B cell (primary cell): ENCODE results near the gene CEP78. TPM values are rescaled to one million over a fixed set of nuclear protein-coding genes. Genes with fewer than 3 reads are reported as not detected.

Source experiments
- ATAC-seq: fragments of 200-7000 bp; cut with Tn5 transposase; one replicate; pipeline ENCODE4 v1.10.0; 2021; ENCODE audit warnings: low read depth, mild to moderate bottlenecking, moderate number of reproducible peaks, moderate library complexity
- CTCF ChIA-PET: fragments of 350-600 bp; sonication (Branson Sonifier 250); formaldehyde crosslinking; loops from one replicate; lab custom pipeline; 2021; ENCODE audit warnings: antibody characterized with exemption, inconsistent platforms; lab: Charles Lee
- POLR2A ChIA-PET: fragments of 350-600 bp; sonication (Branson Sonifier 250); formaldehyde crosslinking; loops from one replicate; lab custom pipeline; 2021; ENCODE audit warnings: antibody characterized with exemption; lab: Charles Lee
- DNase-seq: peaks from one replicate; pipeline ENCODE4 v3.0.0; 2013
- H2AFZ ChIP-seq: 2 replicates; pipeline ENCODE4 v1.6.1; 2012; ENCODE audit warnings: mild to moderate bottlenecking, low read depth, low read length; ENCODE audit not compliant: insufficient read depth, poor library complexity, severe bottlenecking
- H3K27ac ChIP-seq, 2 donors: 1 replicate in 1 of 2; 2 replicates in 1 of 2; pipeline ENCODE4 v1.5.1; 2012 to 2013; ENCODE audit warnings: low read length in 2 of 2, mild to moderate bottlenecking in 2 of 2, moderate library complexity in 1 of 2
- H3K27me3 ChIP-seq, 4 experiments: fragments of 200-600 bp in 1 of 4; sonication (generic) in 1 of 4; replicated peaks in 1 of 4; 1 replicate in 2 of 4; 2 replicates in 2 of 4; pipeline versions ENCODE4 v1.6.1 to v1.7.0; 2013 to 2016; ENCODE audit warnings: low read length in 3 of 4, mild to moderate bottlenecking in 2 of 4, mixed read lengths in 1 of 4, moderate library complexity in 1 of 4; ENCODE audit not compliant: insufficient read depth in 4 of 4, control insufficient read depth in 3 of 4; ENCODE audit errors: control extremely low read depth in 1 of 4
- H3K36me3 ChIP-seq, 2 experiments: replicated peaks in 1 of 2; 1 replicate in 1 of 2; 2 replicates in 1 of 2; pipeline versions ENCODE4 v1.6.1 to v1.7.1; 2013; ENCODE audit warnings: low read length in 1 of 2; ENCODE audit not compliant: insufficient read depth in 2 of 2, control insufficient read depth in 1 of 2; ENCODE audit errors: control extremely low read depth in 1 of 2, extremely low read depth in 1 of 2
- H3K4me1 ChIP-seq, 2 donors: fragments of 200-600 bp in 1 of 2; sonication (generic) in 1 of 2; 1 replicate in 1 of 2; 2 replicates in 1 of 2; pipeline versions ENCODE4 v1.5.1 to v1.6.1; 2013 to 2017; ENCODE audit warnings: low read length in 2 of 2; ENCODE audit not compliant: control insufficient read depth in 2 of 2, insufficient read depth in 2 of 2
- H3K4me2 ChIP-seq: replicated peaks from 2 replicates; pipeline ENCODE3; 2012; ENCODE audit warnings: mild to moderate bottlenecking, low read depth, low read length; ENCODE audit not compliant: poor library complexity, severe bottlenecking
- H3K4me3 ChIP-seq, 5 experiments: fragments of 200-600 bp in 1 of 5; sonication (generic) in 1 of 5; 1 replicate in 3 of 5; 2 replicates in 2 of 5; pipeline versions ENCODE4 v1.5.1 to v1.7.0; 2011 to 2016; ENCODE audit warnings: low read length in 4 of 5, mild to moderate bottlenecking in 4 of 5, low read depth in 2 of 5, control low read depth in 1 of 5, moderate library complexity in 1 of 5; ENCODE audit not compliant: insufficient read depth in 1 of 5; ENCODE audit errors: control extremely low read depth in 1 of 5, extremely low read depth in 1 of 5
- H3K79me2 ChIP-seq: fragments of 200-600 bp; sonication (generic); one replicate; pipeline ENCODE4 v1.6.0; 2016; ENCODE audit warnings: low read length; ENCODE audit not compliant: control insufficient read depth, insufficient read depth
- H3K9ac ChIP-seq: fragments of 200-600 bp; sonication (generic); 2 replicates; pipeline ENCODE4 v1.6.1; 2017; ENCODE audit warnings: mild to moderate bottlenecking, low read length, moderate library complexity
- H3K9me3 ChIP-seq, 3 donors: one replicate each; pipeline versions ENCODE4 v1.6.1 to v1.7.1; 2013; ENCODE audit warnings: low read length in 2 of 3; ENCODE audit not compliant: control insufficient read depth in 2 of 3, insufficient read depth in 1 of 3; ENCODE audit errors: control extremely low read depth in 1 of 3
- H4K20me1 ChIP-seq: 2 replicates; pipeline ENCODE4 v1.6.0; 2012; ENCODE audit warnings: mild to moderate bottlenecking, low read length; ENCODE audit not compliant: insufficient read depth, control insufficient read depth, poor library complexity, severe bottlenecking
- H3K27ac Mint-ChIP-seq: one replicate; pipeline ENCODE4 v1.8.0; 2021; ENCODE audit warnings: mixed read lengths
- H3K27me3 Mint-ChIP-seq: one replicate; pipeline ENCODE4 v1.8.0; 2021; ENCODE audit warnings: mixed read lengths
- H3K4me1 Mint-ChIP-seq: one replicate; pipeline ENCODE4 v1.8.0; 2021; ENCODE audit warnings: mixed read lengths
- H3K4me3 Mint-ChIP-seq: one replicate; pipeline ENCODE4 v1.8.0; 2021; ENCODE audit warnings: mixed read lengths
- H3K9me3 Mint-ChIP-seq: one replicate; pipeline ENCODE4 v1.8.0; 2022; ENCODE audit warnings: mixed read lengths; ENCODE audit not compliant: insufficient read depth
- EZH2 ChIP-seq: IDR thresholded peaks from 2 replicates; pipeline ENCODE4 v1.6.1; 2012; ENCODE audit warnings: borderline replicate concordance, low read depth, mild to moderate bottlenecking, moderate library complexity, low read length; ENCODE audit not compliant: insufficient read depth, poor library complexity, severe bottlenecking
- WGBS: methylation state at CpG from one replicate; pipeline ENCODE4 v1.1.5; 2013; ENCODE audit warnings: missing lambda C conversion rate; ENCODE audit not compliant: insufficient coverage; 5-methylcytosine and 5-hydroxymethylcytosine counted together
- intact Hi-C: fragments of 100-400 bp; cut with micrococcal nuclease; formaldehyde crosslinking; loops from one replicate; pipeline ENCODE4 v1.10.0; 2022
- polyA plus RNA-seq: library from polyadenylated mRNA; depleted of rRNA; stranded (reverse); fragments of >200 nt; gene quantifications from 2 replicates; pipeline ENCODE4 v1.2.3, GENCODE V29; 2012
- total RNA-seq, 2 donors: library from RNA; stranded (reverse); fragments of 120-200 nt in 1 of 2; gene quantifications; 1 replicate in 1 of 2; 2 replicates in 1 of 2; pipeline versions ENCODE4 v1.2.3 to v1.2.4, GENCODE V29; 2013 to 2022
- TF ChIP-seq, protein P1 (sequence below): fragments of 200-600 bp; IDR thresholded peaks from one replicate; pipeline ENCODE4 v1.8.0; 2022; ENCODE audit warnings: antibody characterized with exemption, mild to moderate bottlenecking

CEP78 gene
- total and polyA plus RNA-seq, 2 donors (not counting 1 experiment from before 2014, with no cell fraction given), result 7.2 to 28.8 TPM

- Histone ChIP-seq H3K27me3 (no peaks in the 10 kb centered on the region), H3K9ac (no peak overlapping the region), H4K20me1 (no peaks in the 10 kb centered on the region), H3K36me3 (no peaks in the 10 kb centered on the region), H2AFZ (no peak overlapping the region), H3K9me3 (no peaks in the 10 kb centered on the region), H3K4me2 (no peak overlapping the region), H3K4me3 (no peak overlapping the region), H3K27ac (no peak overlapping the region), H3K4me1 (no peaks in the 10 kb centered on the region), H3K79me2 (no peaks in the 10 kb centered on the region)
- Mint-ChIP-seq H3K4me1 (no peaks in the 10 kb centered on the region), H3K4me3 (no peak overlapping the region), H3K27ac (no peak overlapping the region), H3K9me3 (no peaks in the 10 kb centered on the region), H3K27me3 (no peaks in the 10 kb centered on the region)
- no peak for ATAC-seq
- intact Hi-C loops, result no loop called here
- WGBS, result 100% methylated on average over 10 of the region's 11 CpGs
- ChIA-PET CTCF (no interaction called here), POLR2A (no interaction called here)
- DNase-seq, result no peak
- TF ChIP-seq, protein P1, sequence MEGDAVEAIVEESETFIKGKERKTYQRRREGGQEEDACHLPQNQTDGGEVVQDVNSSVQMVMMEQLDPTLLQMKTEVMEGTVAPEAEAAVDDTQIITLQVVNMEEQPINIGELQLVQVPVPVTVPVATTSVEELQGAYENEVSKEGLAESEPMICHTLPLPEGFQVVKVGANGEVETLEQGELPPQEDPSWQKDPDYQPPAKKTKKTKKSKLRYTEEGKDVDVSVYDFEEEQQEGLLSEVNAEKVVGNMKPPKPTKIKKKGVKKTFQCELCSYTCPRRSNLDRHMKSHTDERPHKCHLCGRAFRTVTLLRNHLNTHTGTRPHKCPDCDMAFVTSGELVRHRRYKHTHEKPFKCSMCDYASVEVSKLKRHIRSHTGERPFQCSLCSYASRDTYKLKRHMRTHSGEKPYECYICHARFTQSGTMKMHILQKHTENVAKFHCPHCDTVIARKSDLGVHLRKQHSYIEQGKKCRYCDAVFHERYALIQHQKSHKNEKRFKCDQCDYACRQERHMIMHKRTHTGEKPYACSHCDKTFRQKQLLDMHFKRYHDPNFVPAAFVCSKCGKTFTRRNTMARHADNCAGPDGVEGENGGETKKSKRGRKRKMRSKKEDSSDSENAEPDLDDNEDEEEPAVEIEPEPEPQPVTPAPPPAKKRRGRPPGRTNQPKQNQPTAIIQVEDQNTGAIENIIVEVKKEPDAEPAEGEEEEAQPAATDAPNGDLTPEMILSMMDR, result no peak
- TF ChIP-seq EZH2, result no peak
Observed at GRCh38 chr9:78316166-78316892, 80.5 kb downstream of the CEP78 start.

DNA sequence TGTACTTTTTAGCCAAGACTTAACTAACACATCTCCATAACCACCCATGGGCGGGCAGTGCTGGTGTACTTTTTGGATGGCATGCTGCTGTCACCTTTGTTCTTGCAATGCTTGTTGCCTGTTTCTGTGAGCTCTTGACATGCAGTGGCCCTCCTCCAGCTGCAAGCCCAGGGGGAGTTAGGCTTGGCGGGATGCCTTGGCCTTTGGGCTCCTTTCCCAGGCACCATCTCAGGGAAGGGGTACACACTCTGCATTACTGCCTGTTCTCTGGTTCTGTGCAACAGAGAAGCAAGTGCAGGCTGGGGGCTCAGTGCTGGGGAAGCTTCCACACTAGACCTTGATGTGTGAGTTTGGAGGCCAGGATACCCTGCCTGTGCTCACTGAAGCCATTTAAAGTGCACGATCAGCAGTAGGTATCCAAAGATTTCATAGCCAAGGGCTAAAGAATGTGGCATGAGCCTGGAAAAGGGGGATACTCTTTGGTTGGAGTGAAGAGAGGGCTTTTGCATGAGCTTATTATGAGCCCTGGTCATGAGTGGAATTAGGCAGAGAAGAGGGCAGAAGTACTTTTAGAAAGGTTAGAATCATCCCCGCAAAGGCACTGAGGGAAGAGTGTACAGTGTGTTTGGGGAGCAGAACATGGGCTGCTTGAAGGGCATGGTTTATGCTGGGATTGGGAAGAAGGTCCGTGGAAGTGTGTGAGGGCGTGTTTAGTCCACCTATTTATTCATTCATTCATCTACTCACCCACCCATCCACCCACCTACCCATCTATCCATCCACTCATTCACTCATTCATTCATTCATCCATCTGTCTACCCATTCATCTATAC lies 83.5 kb downstream of the CEP78 start:
- H3K4me1 Mint-ChIP-seq, result no peaks in the 10 kb centered on the region
- WGBS, result 96% methylated on average over 4 of the region's 6 CpGs
- H3K9me3 ChIP-seq, result no peaks in the 10 kb centered on the region
- H3K27me3 Mint-ChIP-seq, result no peaks in the 10 kb centered on the region
- no peak overlapping the region for H3K27ac ChIP-seq
- no peaks in the 10 kb centered on the region for H3K79me2 ChIP-seq
- POLR2A ChIA-PET, result no interaction called here
- H3K4me3 Mint-ChIP-seq, result no peak overlapping the region
- intact Hi-C loops, result no loop called here
- H3K4me1 ChIP-seq, result no peaks in the 10 kb centered on the region
- CTCF ChIA-PET, result no interaction called here
- no peak overlapping the region for H3K9ac ChIP-seq
- H2AFZ ChIP-seq, result no peak overlapping the region
- H3K27ac Mint-ChIP-seq, result no peak overlapping the region
- DNase-seq, result no peak
- TF ChIP-seq, protein P1, result no peak
- TF ChIP-seq EZH2, result no peak
- no peaks in the 10 kb centered on the region for H4K20me1 ChIP-seq
- no peak overlapping the region for H3K4me3 ChIP-seq
- no peak overlapping the region for H3K4me2 ChIP-seq
- no peaks in the 10 kb centered on the region for H3K9me3 Mint-ChIP-seq
- ATAC-seq, result no peak
- no peaks in the 10 kb centered on the region for H3K27me3 ChIP-seq
- H3K36me3 ChIP-seq, result no peaks in the 10 kb centered on the region
